PC-9 (cell line): ENCODE results near the gene COL5A1. TPM values are rescaled to one million over a fixed set of nuclear protein-coding genes. Genes with fewer than 3 reads are reported as not detected.

Experiments used
- BruUV-seq: library from RNA; stranded (reverse); fragments of 400-500 nt; replicated peaks from 2 replicates; lab custom pipeline; 2021; lab: Mats Ljungman, UMichigan
- CTCF ChIA-PET: fragments of 300-600 bp; sonication (Branson Sonifier 250); formaldehyde crosslinking; loops from one replicate; lab custom pipeline; 2022; ENCODE audit warnings: antibody characterized with exemption; lab: Charles Lee
- POLR2A ChIA-PET: fragments of 300-600 bp; sonication (Branson Sonifier 250); formaldehyde crosslinking; loops from one replicate; lab custom pipeline; 2022; ENCODE audit warnings: antibody characterized with exemption; ENCODE audit not compliant: unreplicated experiment; lab: Charles Lee
- DNase-seq, 2 experiments: peaks; one replicate each; pipeline versions ENCODE4 v3.0.0 to v3.0.0-alpha.2; 2015 to 2022; ENCODE audit warnings: mixed read lengths in 1 of 2
- H2AFZ ChIP-seq: fragments of 200-600 bp; sonication (generic); 2 replicates; pipeline ENCODE4 v1.8.1; 2017; ENCODE audit warnings: antibody characterized with exemption
- H3F3A ChIP-seq: fragments of 200-600 bp; sonication (generic); 2 replicates; pipeline ENCODE4 v1.8.1; 2017; ENCODE audit warnings: antibody characterized with exemption, mild to moderate bottlenecking, low read depth; ENCODE audit not compliant: insufficient read depth
- H3K27ac ChIP-seq: fragments of 200-600 bp; sonication (generic); 2 replicates; pipeline ENCODE4 v1.6.1; 2016; ENCODE audit warnings: mixed run types
- H3K27me3 ChIP-seq: fragments of 200-600 bp; sonication (generic); 2 replicates; pipeline ENCODE4 v1.6.1; 2016; ENCODE audit warnings: low read depth, mixed run types; ENCODE audit not compliant: insufficient read depth
- H3K36me3 ChIP-seq: fragments of 200-600 bp; sonication (generic); 2 replicates; pipeline ENCODE4 v1.6.1; 2016; ENCODE audit warnings: low read depth, mixed run types
- H3K4me1 ChIP-seq: fragments of 200-600 bp; sonication (generic); replicated peaks from 2 replicates; pipeline ENCODE4 v1.6.1; 2016; ENCODE audit warnings: mixed run types; ENCODE audit not compliant: insufficient read depth
- H3K4me2 ChIP-seq: fragments of 200-600 bp; sonication (generic); 2 replicates; pipeline ENCODE4 v1.6.1; 2017; ENCODE audit warnings: mixed run types
- H3K4me3 ChIP-seq: fragments of 200-600 bp; sonication (generic); 2 replicates; pipeline ENCODE4 v1.6.1; 2016; ENCODE audit warnings: mixed run types
- H3K79me2 ChIP-seq: fragments of 200-600 bp; sonication (generic); 2 replicates; pipeline ENCODE4 v1.6.1; 2017; ENCODE audit warnings: low read depth, mixed run types
- H3K9me2 ChIP-seq: fragments of 200-600 bp; sonication (generic); 2 replicates; pipeline ENCODE4 v1.8.1; 2017; ENCODE audit warnings: mild to moderate bottlenecking; ENCODE audit not compliant: insufficient read depth
- H3K9me3 ChIP-seq: fragments of 200-600 bp; sonication (generic); 2 replicates; pipeline ENCODE4 v1.8.1; 2016; ENCODE audit warnings: low read depth; ENCODE audit not compliant: insufficient read depth
- H4K20me1 ChIP-seq: fragments of 200-600 bp; sonication (generic); 2 replicates; pipeline ENCODE4 v1.8.1; 2017; ENCODE audit not compliant: insufficient read depth
- CTCF ChIP-seq: fragments of 200-600 bp; sonication (generic); conservative IDR thresholded peaks from 2 replicates; pipeline ENCODE4 v1.6.1; 2017; ENCODE audit warnings: mixed run types, antibody characterized with exemption, mild to moderate bottlenecking, moderate library complexity
- EZH2 ChIP-seq: fragments of 200-600 bp; sonication (generic); IDR thresholded peaks from 2 replicates; pipeline ENCODE4 v1.8.0; 2017; ENCODE audit warnings: antibody characterized with exemption, low read depth
- intact Hi-C: fragments of 100-400 bp; cut with micrococcal nuclease; formaldehyde crosslinking; loops from one replicate; pipeline ENCODE4 v1.10.0; 2022; ENCODE audit not compliant: unreplicated experiment
- total RNA-seq: library from RNA; stranded (reverse); gene quantifications from 2 replicates; pipeline ENCODE4 v1.2.3, GENCODE V29; 2021

COL5A1 gene
- total RNA-seq, 1 experiment from 2014 or later, result 15.2 TPM

- H3K36me3 ChIP-seq, result no peaks in the 10 kb centered on the region
- H3K27me3 ChIP-seq, result peaks cover 52% of the 10 kb centered on the region
- H3K4me3 ChIP-seq, result no peak overlapping the region
- no TSS peak for BruUV-seq
- ChIA-PET CTCF (no interaction called here), POLR2A (no interaction called here)
- H3K4me1 ChIP-seq, result no peaks in the 10 kb centered on the region
- H3K27ac ChIP-seq, result no peak overlapping the region
- no peak for DNase-seq
- no peak overlapping the region for H2AFZ ChIP-seq
- intact Hi-C loops, result no loop called here
- no peak overlapping the region for H3K4me2 ChIP-seq
- TF ChIP-seq EZH2 (no peak), CTCF (no peak)
- H3K9me2 ChIP-seq, result no peaks in the 10 kb centered on the region
- no peaks in the 10 kb centered on the region for H3F3A ChIP-seq
- H4K20me1 ChIP-seq, result no peaks in the 10 kb centered on the region; the same call in 1 of the 2 replicates
- no peaks in the 10 kb centered on the region for H3K9me3 ChIP-seq
- H3K79me2 ChIP-seq, result no peaks in the 10 kb centered on the region
These were observed 52.7 kb downstream of the COL5A1 start for GRCh38 chr9:134694368-134694665.

GRCh38 chr9:134694714-134695113 lies 53.1 kb downstream of the COL5A1 start:
- Histone ChIP-seq H3K9me2 (no peaks in the 10 kb centered on the region), H3K36me3 (no peaks in the 10 kb centered on the region), H3K27me3 (peaks cover 52% of the 10 kb centered on the region), H2AFZ (no peak overlapping the region), H3K27ac (no peak overlapping the region), H3K9me3 (no peaks in the 10 kb centered on the region), H3F3A (no peaks in the 10 kb centered on the region), H3K4me3 (no peak overlapping the region), H3K4me2 (no peak overlapping the region), H3K79me2 (no peaks in the 10 kb centered on the region), H4K20me1 (peaks cover 4% of the 10 kb centered on the region; the same call in 1 of the 2 replicates), H3K4me1 (no peaks in the 10 kb centered on the region)
- intact Hi-C loops, result no loop called here
- no peak for TF ChIP-seq CTCF
- no peak for TF ChIP-seq EZH2
- BruUV-seq, result no TSS peak
- ChIA-PET CTCF (no interaction called here), POLR2A (no interaction called here)
- DNase-seq, result no peak

- H3K9me3 ChIP-seq, result no peaks in the 10 kb centered on the region
- no peak overlapping the region for H3K4me2 ChIP-seq
- no peaks in the 10 kb centered on the region for H3F3A ChIP-seq
- no peak for DNase-seq
- peaks cover 51% of the 10 kb centered on the region for H3K27me3 ChIP-seq
- H3K4me1 ChIP-seq, result no peaks in the 10 kb centered on the region
- no peak overlapping the region for H2AFZ ChIP-seq
- TF ChIP-seq CTCF (no peak), EZH2 (no peak)
- H3K27ac ChIP-seq, result no peak overlapping the region
- H3K9me2 ChIP-seq, result no peaks in the 10 kb centered on the region
- H3K36me3 ChIP-seq, result no peaks in the 10 kb centered on the region
- no TSS peak for BruUV-seq
- intact Hi-C loops, result no loop called here
- ChIA-PET POLR2A (no interaction called here), CTCF (no interaction called here)
- peaks cover 4% of the 10 kb centered on the region; the same call in 1 of the 2 replicates for H4K20me1 ChIP-seq
- no peaks in the 10 kb centered on the region for H3K79me2 ChIP-seq
- H3K4me3 ChIP-seq, result no peak overlapping the region
These were observed 53.5 kb downstream of the COL5A1 start for GRCh38 chr9:134695144-134695543.
